GM19099 (cell line): ENCODE measurements around the gene PIGK.

Source experiments
- POLR2A ChIP-seq: IDR thresholded peaks from 3 replicates; pipeline ENCODE4 v1.6.1; 2011; ENCODE audit warnings: low read depth; ENCODE audit not compliant: insufficient read length; ENCODE audit errors: extremely low read depth

PIGK gene

GRCh38 chr1:77081834-77082233 lies 137.4 kb downstream of the PIGK start:
- no peak for TF ChIP-seq POLR2A

- no peak for TF ChIP-seq POLR2A
Observed at GRCh38 chr1:77076759-77077158, 142.5 kb downstream of the PIGK start.

- no peak for TF ChIP-seq POLR2A
Observed at GRCh38 chr1:77068013-77068412, 151.2 kb downstream of the PIGK start.

GRCh38 chr1:77065693-77066342 lies 153.4 kb downstream of the PIGK start:
- TF ChIP-seq POLR2A, result no peak

GRCh38 chr1:77064246-77064645 lies 155.0 kb downstream of the PIGK start:
- TF ChIP-seq POLR2A, result no peak

GRCh38 chr1:77063118-77063517 lies 156.1 kb downstream of the PIGK start:
- TF ChIP-seq POLR2A, result no peak

- no peak for TF ChIP-seq POLR2A
Observed at GRCh38 chr1:77061162-77061561, 158.1 kb downstream of the PIGK start.

- TF ChIP-seq POLR2A, result no peak
Observed at GRCh38 chr1:77060000-77060399, 159.2 kb downstream of the PIGK start.

- no peak for TF ChIP-seq POLR2A
Observed at GRCh38 chr1:77057994-77058585, 161.1 kb downstream of the PIGK start.

GRCh38 chr1:77056525-77056924 lies 162.7 kb downstream of the PIGK start:
- TF ChIP-seq POLR2A, result no peak

- no peak for TF ChIP-seq POLR2A
Observed at GRCh38 chr1:77051425-77051824, 167.8 kb downstream of the PIGK start.

- TF ChIP-seq POLR2A, result no peak
Observed at GRCh38 chr1:77048615-77049005, 170.6 kb downstream of the PIGK start.

GRCh38 chr1:77047978-77048614 lies 171.1 kb downstream of the PIGK start:
- no peak for TF ChIP-seq POLR2A

- TF ChIP-seq POLR2A, result no peak
Observed at GRCh38 chr1:77047575-77047974, 171.7 kb downstream of the PIGK start.

- no peak for TF ChIP-seq POLR2A
Observed at GRCh38 chr1:77044133-77044849, 174.9 kb downstream of the PIGK start.

GRCh38 chr1:77040826-77041225 lies 178.4 kb downstream of the PIGK start:
- TF ChIP-seq POLR2A, result no peak
